ENCODE measurements around the gene MCAT. TPM values are rescaled to one million over a fixed set of nuclear protein-coding genes. Genes with fewer than 3 reads are reported as not detected.
A peak's percentile ranks its signal among the peaks of the same experiment; 100 is the strongest.

The MCAT gene
- total RNA-seq, 1 donor from 2014 or later: 15.5 TPM

DNA sequence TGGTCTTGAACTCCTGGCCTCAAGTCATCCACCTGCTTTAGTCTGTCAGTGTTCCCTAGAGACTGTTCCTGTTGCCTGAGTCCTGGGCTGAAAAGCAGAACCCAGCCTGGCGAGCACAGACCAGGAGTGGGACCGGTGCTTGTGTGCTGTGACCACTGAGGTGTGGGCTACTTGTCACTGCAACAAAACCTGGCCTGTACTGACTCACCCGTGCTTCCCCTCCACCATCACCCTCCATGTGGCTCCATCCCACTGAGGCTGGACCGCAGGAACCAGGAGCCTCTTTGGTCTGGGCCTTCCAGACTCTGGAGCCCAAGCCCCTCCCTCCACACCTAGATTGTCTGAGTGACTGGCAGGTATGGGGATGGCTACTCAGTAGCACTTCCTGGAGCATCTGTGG, 8.6 kb downstream of the MCAT start:
- intact Hi-C loops (cut with DNase I): loop anchor here (10.0 kb wide), 1 partner anchor 270 kb away; no protein-coding TSS in a partner anchor
- DNase-seq (ENCODE audit: missing footprints) (peak; percentile 22), ATAC-seq (no peak)

DNA sequence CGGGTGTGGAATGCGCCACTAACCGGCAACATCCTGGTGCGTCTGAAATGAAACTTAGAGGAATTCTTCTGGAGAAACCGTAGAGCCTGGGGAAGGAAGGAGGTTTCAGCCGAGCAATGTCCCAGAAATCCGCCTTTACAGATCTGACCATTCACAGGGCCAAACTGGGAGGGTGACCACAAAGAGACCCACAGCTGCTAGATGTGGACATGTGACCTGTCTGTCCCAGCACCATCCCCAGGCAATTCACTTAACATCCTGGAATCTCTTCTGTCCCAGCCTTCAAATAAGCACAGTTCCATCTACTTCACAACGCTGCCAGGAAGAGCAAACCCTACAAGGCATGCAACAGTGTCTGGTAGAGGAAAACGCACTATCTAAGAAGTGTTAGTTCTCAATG, 9.8 kb downstream of the MCAT start:
- intact Hi-C loops (cut with DNase I): loop anchor here (10.0 kb wide), 1 partner anchor 269 kb away; no protein-coding TSS in a partner anchor
- no peak for ATAC-seq
- peak; percentile 1 for DNase-seq (ENCODE audit: missing footprints)

DNA sequence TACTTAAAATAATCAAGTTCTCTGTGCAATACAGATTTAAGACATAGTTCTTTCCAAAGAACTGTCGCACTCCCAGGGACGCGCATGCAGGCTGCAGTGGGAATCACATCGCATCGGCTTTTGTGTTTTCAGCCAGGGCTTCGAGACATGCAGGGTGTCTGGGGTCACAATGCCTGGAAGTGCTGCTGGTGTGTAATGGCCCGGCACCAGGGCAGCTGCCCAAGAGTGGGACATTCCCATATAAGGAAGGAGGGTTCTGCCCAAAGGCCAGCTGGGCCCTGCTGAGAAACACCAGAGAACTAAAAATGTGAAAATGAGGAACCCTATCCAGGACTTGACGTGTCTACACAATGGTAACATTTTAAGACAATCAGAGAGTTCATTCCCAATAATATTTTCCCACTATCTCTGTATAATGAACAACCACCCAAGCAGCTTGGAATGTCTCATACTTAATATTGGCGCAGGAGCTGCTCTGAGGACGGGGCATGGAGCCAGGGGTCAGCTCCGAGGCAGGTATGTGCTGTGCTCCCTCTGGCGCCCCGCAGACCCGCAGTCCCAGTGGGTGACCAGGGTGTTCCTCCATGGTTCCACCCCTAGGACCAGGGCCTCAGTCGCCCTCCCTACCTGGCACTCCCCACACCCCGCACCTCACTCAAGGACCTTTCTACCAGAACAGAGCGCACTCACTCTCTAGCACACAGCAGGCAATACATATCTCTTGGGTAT, 11.3 kb downstream of the MCAT start:
- DNase-seq (ENCODE audit: missing footprints) (peak; percentile 84), ATAC-seq (peak; percentile 68)
- intact Hi-C loops (cut with DNase I): loop anchor here (10.0 kb wide), 1 partner anchor 267 kb away; no protein-coding TSS in a partner anchor

DNA sequence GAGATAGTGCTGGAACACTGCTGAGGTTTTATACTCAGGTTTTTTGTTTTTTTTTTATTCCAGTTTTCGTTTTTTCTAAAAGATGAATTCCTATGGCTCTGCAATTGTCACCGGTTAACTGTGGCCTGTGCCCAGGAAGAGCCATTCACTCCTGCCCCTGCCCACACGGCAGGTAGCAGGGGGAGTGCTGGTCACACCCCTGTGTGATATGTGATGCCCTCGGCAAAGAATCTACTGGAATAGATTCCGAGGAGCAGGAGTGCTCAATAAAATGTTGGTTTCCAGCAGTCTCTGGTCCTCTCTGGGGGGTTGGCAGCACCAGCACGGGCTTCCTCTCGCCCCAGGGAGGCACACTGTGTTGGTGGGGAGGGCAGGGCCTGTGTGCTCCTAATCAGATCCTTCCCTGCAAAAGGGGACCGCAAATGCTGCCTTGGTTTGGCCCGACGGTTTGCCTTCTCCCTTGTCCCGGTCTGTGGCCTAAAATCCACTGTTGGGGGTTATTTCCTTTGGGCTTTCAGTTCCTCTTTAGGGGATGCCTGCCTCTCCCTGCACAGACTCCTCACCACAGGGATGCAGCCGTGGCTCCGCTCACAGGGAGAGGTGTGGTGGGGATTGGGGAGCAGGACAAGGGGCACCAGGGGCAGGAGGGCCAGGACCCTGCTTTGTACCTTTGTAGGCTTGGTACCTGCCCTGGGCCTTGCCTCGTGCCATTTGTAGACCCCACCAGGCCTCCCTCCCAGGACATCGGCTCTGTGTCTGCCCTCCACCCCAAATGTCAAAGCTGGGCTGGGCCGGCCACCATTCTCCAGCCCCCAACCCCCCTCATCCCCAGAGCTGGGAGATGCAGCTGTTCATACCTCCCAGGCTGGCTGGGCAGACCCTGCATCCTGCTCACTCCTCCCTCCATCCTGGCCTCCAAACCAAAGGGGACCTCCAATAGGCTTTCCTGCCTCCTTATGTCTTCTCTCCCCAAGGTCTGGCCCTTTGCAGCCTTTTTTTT, 13.5 kb downstream of the MCAT start:
- intact Hi-C loops (cut with DNase I): loop anchor here (10.0 kb wide), 1 partner anchor 265 kb away; no protein-coding TSS in a partner anchor
- ATAC-seq (no peak), DNase-seq (ENCODE audit: missing footprints) (no peak)

DNA sequence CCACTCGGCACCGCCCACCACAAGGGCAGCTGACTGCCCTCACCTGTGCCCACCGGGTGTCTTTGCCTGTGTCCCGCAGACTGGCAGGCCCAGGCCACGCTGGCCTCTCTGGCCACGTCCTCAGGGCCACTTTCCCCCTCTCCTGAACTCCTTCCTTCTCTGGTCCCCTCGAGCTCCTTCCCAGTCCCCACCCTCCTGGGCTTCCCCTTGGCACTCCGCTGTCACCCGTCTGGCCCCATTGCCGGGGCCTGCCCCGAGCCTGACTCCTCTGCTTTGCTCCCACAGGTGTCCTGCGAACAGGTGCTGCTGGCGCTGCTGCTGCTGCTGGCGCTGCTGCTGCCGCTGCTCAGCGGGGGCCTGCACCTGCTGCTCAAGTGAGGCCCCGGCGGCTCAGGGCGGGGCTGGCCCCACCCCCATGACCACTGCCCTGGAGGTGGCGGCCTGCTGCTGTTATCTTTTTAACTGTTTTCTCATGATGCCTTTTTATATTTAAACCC, 14.2 kb downstream of the MCAT start:
- DNase-seq (ENCODE audit: missing footprints) (no peak), ATAC-seq (no peak)
- intact Hi-C loops (cut with DNase I): no loop called here

DNA sequence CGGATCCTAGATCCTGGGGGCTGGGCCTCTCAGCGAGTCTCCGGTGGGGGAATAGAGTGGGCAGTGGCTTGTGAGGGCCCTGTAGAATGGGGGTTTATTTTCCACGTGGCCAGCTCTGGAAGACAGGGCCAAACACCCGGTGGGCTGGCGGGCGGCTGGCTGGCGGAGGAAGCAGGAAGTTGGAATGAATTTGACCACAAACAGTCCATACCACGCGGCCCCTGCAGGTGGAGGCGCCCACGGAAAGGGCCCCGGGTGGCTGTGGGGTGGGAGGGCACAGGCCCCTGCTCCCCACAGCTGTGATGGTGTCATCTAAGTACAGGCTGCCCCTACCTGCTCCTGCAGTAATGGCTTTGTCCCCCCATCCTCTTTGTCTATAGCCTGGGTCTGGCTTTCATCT, 15.1 kb downstream of the MCAT start:
- intact Hi-C loops (cut with DNase I): no loop called here
- DNase-seq (ENCODE audit: missing footprints) (no peak), ATAC-seq (no peak)

DNA sequence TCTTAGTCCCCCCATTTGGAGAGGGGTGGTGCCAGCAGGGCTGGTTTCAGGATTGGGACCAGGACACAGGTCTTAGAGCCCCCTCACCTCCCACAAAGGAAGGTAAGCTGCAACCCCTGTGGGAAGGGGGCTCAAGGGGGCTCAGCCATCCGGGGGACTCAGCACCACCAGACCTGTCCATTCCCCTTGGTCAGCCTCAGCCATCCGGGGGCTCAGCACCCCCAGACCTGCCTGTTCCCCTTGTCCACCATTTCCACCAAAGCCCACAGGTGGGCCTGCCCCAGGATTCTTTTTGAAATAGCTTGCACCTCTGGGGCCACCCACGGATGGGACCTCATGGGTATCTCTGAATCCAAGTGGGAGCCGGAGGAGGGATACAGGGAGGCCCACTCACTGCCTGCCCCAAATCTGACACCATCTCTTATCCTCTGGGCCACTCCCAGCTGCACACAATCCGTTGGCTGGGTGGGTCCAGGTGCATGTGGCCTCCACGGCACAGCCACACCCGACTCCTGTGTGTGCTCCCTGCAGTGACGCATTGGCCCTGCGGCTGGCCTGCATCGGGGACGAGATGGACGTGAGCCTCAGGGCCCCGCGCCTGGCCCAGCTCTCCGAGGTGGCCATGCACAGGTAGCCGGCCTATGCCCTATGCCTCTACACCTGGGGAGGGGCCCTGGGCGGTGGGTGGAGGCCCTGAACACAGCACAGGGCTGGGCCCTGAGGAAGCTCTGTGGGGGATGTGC, 15.9 kb downstream of the MCAT start:
- DNase-seq (ENCODE audit: missing footprints) (no peak), ATAC-seq (no peak)
- intact Hi-C loops (cut with DNase I): no loop called here

DNA sequence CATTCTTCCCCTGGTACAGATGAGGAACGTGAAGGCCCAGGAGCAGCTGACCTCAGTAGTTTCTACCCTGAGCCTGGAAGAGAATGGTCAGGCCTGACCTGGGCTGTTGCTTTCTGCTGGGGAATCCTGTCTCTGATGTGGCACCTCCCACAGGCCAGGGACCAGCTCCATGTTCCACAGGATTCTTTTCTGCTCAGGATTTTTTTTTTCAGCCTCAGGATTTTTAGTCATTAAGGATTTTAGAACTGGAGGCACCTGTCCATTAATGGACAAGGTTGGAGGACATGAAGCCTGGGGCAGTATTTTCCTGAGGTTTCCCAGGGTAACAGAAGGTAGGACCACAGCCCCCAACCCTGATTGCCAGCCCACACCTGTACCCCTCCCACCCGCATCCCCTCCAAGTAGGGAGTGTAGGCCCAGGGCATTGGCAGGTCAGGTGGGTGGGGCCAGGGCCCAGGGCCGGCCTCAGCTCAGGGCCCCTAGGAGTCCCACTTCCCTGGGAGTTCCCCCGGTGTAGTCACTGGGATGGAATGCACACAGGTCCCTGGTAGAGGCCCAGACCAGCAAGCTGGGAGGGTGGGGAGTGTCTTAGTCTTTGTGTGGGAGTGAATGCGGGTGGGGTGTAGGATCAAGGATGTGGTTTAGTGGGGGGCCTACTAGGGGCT, 16.6 kb downstream of the MCAT start:
- ATAC-seq: no peak
- no peak for DNase-seq (ENCODE audit: missing footprints)
- intact Hi-C loops (cut with DNase I): no loop called here

DNA sequence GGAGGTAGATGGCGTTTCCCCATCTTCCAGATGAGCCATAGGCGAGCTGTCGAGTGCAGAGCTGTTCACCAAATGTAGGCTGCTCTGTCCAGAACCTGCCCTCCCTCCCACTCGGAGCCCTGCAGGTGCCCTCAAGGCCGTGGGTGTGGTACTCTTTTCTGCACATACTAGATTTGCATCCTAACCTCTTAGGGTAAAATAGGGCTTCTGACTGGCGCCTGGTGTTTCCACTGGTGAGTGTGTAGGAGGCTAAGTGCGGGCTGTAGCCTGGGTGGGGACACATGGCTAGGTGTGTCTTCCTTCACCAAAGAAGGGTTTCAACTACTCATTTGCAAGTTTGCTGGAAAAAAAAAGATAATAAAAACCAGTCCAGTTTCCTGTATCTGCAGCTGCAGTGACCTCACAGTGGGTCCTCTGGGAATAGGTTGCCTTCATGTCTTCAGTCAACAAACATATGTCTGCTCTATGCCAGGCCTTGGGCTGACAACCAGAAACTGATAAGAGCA, 24.2 kb downstream of the MCAT start:
- no peak for ATAC-seq
- intact Hi-C loops (cut with DNase I): no loop called here

DNA sequence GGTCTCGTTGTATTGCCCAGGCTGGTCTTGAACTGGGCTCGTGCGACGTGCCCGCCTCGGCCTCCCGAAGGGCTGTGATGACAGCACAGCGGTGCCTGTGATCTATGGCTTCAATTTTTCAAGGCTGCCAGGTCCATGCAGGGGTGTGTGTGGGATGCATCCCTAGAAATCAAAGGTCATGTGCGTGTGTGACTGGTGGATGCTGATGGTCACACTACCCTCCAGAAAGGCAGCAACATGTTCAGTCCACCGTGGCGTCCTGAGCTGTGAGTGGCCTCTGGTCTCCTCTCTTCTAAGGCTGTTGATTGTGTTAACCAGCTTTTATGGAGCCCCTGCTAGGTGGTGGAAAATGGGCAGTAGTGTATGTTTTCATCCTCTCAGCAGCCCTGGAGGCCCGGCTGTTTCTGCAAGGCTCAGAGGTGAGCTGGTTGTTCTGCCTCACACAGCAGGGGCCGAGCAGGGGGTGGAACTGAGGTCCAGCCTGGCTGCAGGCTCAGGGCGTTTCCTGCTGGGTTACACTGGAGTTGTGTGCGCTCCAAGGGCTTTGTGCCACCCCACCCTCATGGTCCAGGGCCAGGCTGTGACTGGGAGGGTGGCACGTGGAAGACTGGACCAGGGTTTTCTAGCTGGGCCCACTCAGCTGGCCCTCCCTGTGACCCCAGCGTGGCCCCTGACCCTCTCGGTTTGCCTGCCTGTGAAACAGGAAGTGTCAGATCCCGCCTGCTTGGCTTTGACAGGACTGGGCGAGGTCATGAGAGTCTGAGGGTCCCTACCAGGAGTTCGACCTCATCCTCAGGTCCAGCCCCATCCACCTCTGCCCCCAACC, 25.0 kb downstream of the MCAT start:
- ATAC-seq (peak; percentile 6), DNase-seq (ENCODE audit: missing footprints) (no peak)
- intact Hi-C loops (cut with DNase I): no loop called here

More for the DNA sequence above, 24.2 kb downstream of the MCAT start:
- DNase-seq (ENCODE audit: missing footprints): no peak

DNA sequence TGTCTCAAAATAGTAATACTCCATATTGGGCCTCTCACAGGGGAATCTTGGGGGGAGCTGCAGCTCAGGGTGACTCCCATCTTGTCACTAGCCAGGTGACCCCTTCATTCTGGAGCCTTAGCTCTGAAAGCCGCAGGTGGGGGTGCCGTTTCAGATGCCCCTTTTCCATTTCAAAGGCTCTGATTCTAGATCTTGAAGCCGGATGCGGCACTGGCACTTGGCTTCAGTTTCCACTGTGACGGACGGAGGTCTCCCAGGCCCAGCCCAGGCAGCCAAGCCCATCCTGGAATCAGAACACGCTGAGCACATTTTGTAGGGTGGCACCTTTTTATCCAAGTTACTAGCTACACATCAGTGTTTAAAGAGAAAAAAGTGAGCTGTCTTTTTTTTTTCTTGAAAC, 26.3 kb downstream of the MCAT start:
- intact Hi-C loops (cut with DNase I): no loop called here
- ATAC-seq: no peak
- no peak for DNase-seq (ENCODE audit: missing footprints)

DNA sequence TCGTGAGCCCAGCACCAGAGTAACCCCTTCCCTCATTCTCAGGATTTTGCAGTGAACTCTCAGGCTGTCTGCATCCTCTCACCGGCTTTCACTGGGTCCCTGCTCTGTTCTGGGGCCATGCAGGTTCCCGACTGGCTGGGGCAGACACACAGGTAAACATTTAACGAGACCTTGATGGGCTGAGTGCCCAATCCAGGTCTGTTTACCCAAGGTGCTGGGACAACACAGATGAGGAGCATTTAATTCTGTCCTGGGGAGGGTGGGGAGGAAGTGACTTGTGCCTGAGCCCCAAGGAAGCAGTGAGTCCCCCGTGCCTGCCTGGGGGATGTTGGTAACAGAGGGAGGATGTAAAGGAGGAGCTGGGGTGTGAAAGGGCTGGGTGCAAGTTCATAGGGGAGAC, 28.2 kb downstream of the MCAT start:
- ATAC-seq (no peak), DNase-seq (ENCODE audit: missing footprints) (no peak)
- intact Hi-C loops (cut with DNase I): no loop called here

DNA sequence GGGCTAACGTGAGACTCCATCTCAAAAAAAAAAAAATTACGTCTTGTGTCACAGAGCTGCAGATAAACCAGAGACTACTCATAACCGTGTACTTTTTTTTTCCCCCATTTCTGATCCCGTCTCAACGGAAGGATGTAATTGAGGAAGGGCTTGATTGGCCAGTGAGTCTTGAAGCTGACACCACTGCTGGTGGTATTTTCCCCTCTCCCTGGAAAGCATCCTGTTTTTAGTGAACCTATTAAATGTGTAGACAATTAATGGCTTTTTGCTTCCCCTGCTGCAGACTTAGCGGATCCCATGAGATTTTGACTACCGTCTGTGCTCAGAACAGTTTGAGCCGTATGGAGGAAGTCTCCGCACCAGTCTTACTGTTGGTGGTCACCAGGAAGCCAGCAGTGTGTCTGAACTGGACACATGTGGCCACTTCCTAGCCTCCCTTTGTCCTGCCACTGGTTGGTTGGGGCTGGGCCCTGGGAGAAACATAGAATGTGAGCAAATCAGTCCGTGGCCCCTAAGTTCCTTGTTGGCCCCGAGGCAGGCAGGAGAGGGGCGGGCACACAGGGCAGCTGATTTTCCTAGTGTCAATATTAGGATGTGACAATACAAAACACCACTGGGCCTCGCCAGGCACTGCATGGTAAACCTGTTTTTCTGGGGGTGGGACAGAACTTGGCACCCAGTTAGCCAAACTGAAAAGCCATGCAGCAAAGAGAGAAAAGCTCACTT, 29.5 kb downstream of the MCAT start:
- DNase-seq (ENCODE audit: missing footprints) (no peak), ATAC-seq (no peak)
- intact Hi-C loops (cut with DNase I): no loop called here

DNA sequence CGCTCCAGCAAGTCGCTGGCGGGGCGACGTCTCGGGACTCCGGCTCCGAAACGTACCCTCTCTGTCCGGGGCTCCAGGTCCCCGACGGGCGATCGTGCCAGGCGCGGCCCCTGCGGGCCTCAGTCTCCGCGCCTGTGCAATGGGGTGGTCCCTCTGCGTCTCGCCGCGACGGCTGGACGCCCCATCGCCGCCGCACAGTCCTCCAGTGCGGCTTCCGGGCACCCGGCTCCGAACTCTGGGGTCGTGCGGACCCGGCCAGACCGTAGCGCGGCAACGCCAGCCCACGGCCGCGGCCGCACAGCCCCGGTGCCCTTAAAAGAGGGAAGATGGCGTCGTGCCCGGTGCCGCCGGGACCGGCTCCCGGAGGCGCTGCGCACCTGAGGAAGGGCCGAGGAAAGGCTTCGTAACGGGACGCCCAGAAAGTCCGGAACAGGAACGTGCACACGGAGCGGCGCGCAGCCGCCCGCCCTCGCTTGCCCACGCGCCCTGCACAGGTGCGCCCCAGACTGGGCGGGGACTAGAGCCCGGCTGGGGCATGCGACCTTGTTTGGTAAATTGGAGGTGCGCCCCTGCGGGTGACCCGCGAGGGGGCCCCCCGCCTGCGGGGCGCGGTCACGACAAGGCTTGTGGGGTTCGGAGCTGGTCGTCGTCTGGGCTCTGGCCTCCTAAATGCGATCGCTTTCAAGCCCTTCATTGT, 32.1 kb downstream of the MCAT start:
- ATAC-seq (peak; percentile 47), DNase-seq (ENCODE audit: missing footprints) (no peak)
- intact Hi-C loops (cut with DNase I): no loop called here

DNA sequence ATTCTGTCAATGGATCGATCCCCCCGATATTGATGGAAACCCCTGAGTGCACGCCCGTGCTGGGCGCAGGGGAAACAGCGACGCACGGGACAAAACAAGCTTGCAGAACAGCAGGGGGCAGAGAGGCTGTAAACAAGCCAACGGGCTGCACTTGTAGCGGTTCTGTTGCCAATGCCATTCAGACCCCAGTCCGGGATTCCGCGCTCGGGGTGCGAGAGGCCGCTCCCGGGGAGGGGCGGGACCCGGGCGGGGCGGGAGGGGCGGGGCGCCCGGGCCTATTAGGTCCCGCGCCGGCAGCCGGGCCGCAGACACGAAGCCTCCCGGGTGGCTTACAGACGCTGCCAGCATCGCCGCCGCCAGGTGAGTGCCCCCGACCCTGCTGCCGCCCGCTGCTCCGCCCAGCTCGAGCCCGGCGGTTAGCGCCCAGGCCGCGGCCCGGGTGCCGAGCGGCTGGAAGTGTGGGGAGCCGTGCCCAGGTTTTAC, 32.7 kb downstream of the MCAT start, which contains the start of gene BIK:
BIK (plus strand) TSS at position 307 of the 483 bp plus-strand sequence. CDS start 13,273 bp downstream, outside the sequence.
- DNase-seq (ENCODE audit: missing footprints): peak; percentile 78
- intact Hi-C loops (cut with DNase I): no loop called here
- peak; percentile 38 for ATAC-seq

DNA sequence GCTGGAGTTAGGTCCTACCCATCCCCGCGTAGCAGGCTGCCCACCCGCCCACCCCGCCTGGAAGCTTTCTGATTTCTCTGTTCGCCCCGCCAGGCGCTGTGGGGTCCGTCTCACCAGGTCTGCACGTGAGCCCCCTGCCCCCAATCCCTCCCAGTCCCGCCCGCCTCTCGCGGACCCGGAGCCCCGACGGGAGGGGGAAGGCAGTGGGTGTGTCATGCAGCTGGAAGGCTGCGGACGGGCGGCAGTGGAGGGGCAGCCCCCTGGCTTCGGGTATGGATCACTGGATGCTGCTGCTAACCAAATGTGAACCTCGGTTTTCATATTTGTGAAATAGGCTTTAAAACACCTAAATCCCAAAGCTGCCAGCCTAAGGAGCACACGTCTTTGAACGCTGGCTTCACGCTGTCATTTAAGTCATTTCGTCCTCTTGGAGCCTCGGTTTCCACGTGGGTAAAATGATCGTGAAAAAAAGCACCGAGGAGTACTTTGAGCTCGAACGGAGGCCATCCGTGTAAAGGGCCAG, 33.2 kb downstream of the MCAT start:
- no peak for ATAC-seq
- intact Hi-C loops (cut with DNase I): no loop called here
- no peak for DNase-seq (ENCODE audit: missing footprints)
